Upper lobe of left lung (tissue), 6 donors: ENCODE measurements around the gene WNT6. TPM values are rescaled to one million over a fixed set of nuclear protein-coding genes. Genes with fewer than 3 reads are reported as not detected.

ENCODE experiments used
- ATAC-seq, 2 donors: fragments of 200-7000 bp; cut with Tn5 transposase; one replicate each; pipeline ENCODE4 v1.9.1; 2022; ENCODE audit warnings: mild to moderate bottlenecking in 2 of 2, moderate library complexity in 2 of 2; ENCODE audit not compliant: low FRiP score in 2 of 2
- DNase-seq, 2 donors: peaks; one replicate each; pipeline ENCODE4 v3.0.0-alpha.2; 2019 to 2020
- H3K27ac ChIP-seq, 4 donors: fragments of 200-600 bp; sonication (generic); one replicate each; pipeline ENCODE4 v1.5.1; 2016 to 2019
- H3K27me3 ChIP-seq, 4 donors: fragments of 200-600 bp; sonication (generic); one replicate each; pipeline ENCODE4 v1.5.1; 2017 to 2019
- H3K36me3 ChIP-seq, 4 donors: fragments of 200-600 bp; sonication (generic); one replicate each; pipeline ENCODE4 v1.5.1; 2016 to 2019
- H3K4me1 ChIP-seq, 4 donors: fragments of 200-600 bp; sonication (generic); one replicate each; pipeline ENCODE4 v1.5.1; 2018 to 2019
- H3K4me3 ChIP-seq, 4 donors: fragments of 200-600 bp; sonication (generic); one replicate each; pipeline ENCODE4 v1.5.1; 2017 to 2019; ENCODE audit warnings: mild to moderate bottlenecking in 2 of 4, moderate library complexity in 1 of 4
- H3K9me3 ChIP-seq, 4 donors: fragments of 200-600 bp; sonication (generic); one replicate each; pipeline ENCODE4 v1.5.1; 2018 to 2019
- CTCF ChIP-seq, 6 experiments: fragments of 450-650 bp in 4 of 6; fragments of 200-600 bp in 2 of 6; sonication (generic) in 2 of 6; IDR thresholded peaks; one replicate each; pipeline ENCODE4 v1.5.1; 2016 to 2019; ENCODE audit warnings: antibody characterized with exemption in 6 of 6
- EP300 ChIP-seq, 4 donors: sonication (generic); formaldehyde crosslinking; IDR thresholded peaks; one replicate each; pipeline ENCODE4 v1.5.1; 2017; ENCODE audit warnings: antibody characterized with exemption in 4 of 4, control low read depth in 2 of 4
- POLR2A ChIP-seq, 4 donors: fragments of 450-650 bp; IDR thresholded peaks; one replicate each; pipeline ENCODE4 v1.5.1; 2016 to 2017; ENCODE audit warnings: antibody characterized with exemption in 4 of 4, mild to moderate bottlenecking in 2 of 4
- POLR2AphosphoS5 ChIP-seq, 2 donors: sonication (generic); formaldehyde crosslinking; IDR thresholded peaks; one replicate each; pipeline ENCODE4 v1.5.1; 2017; ENCODE audit warnings: antibody characterized with exemption in 2 of 2
- WGBS, 2 donors: methylation state at CpG; one replicate each; pipeline ENCODE4 v1.1.5; 2017 to 2018; 5-methylcytosine and 5-hydroxymethylcytosine counted together
- total RNA-seq, 6 donors: library from RNA; depleted of rRNA in 4 of 6; stranded (reverse); fragments of >200 nt in 4 of 6; gene quantifications; one replicate each; pipeline versions ENCODE4 v1.1.0 to v1.2.1, GENCODE V29; 2016 to 2021
- donor health status: DM: no; HTN: no; CAD: no; lungs with moderate emphysema.
- donor health status: DM: no; HTN: yes; CAD: no; lungs with severe emphysema.

The WNT6 gene
- total RNA-seq, 6 donors from 2014 or later, result 0.31 to 4.2 (median 0.44) TPM; not detected in 3

DNA sequence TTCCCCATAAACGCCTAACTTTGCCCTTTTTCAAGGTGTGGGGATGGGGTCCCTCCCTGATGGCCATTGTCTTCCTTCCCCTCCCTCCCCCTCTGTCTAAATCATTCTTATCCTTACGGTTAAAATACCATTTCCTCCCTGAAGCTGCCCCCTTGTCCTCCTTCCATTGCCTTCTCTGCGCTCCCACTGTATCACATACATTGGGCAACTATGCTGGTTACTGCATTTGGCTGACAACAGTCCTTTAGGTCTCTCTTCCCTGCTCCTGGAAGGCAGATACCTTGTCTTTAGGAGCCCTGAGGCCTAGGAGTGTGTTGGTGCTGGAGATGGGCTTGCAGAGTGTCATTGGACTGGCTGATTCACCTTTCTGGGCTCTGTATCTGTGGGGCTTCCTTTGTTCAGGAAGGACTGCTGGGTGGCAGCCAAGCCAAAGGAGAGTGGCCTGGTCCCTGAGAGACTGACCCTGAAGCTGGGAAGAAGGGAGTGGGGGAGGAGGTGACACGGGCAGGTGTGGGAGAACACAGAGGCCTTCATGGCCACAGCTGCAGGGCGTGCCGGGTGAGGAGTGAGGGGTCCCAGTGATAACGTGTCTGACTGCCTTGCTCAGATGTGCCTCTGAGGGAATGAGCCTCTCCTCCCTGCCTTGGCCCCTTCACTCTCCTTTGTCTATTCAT is 2.2 kb downstream of the WNT6 start:
- 64 to 70% methylated on average over 7 of the region's 7 CpGs for WGBS, 2 donors
- Histone ChIP-seq H3K9me3 (no peaks in the 10 kb centered on the region), H3K4me1 (peaks cover 18 to 25% (median 20%) of the 10 kb centered on the region in 4 donors), H3K27ac (no peak overlapping the region), H3K4me3 (no peak overlapping the region), H3K36me3 (no peaks in the 10 kb centered on the region), H3K27me3 (peaks cover 2 to 44% (median 27%) of the 10 kb centered on the region in 4 donors)
- peak in 1 of 2 donors; percentile 15 for DNase-seq
- TF ChIP-seq CTCF (IDR thresholded peaks at IDR 0.05) (no peak), POLR2AphosphoS5 (IDR thresholded peaks at IDR 0.05) (no peak), POLR2A (IDR thresholded peaks at IDR 0.05) (no peak), EP300 (IDR thresholded peaks at IDR 0.05) (no peak)
- no peak for ATAC-seq

DNA sequence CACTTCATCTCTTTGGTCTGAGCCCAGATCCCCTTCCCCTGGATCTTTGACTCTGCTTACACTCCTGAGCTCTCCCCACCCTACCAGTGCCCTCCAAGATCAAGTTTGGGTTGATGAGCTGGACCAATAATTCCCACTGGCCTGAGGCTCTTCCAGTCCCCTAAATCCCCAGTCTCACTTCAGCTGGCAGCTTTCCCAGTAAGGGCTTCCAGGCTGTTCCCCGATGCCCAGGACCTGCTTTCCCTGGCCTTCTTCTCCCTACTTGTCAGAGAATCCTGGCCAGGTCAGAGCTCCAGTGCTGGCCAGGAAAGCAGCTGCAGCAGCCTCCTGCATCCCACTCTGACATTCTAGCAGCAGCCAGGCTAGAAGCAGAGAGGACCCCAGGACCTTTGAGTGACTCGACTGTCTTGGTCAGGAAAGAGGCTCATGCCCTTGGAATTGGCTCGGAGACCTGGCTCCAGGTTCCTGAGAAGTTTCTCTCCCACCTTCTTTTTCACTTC is 3.5 kb downstream of the WNT6 start:
- 82 to 90% methylated on average over 3 of the region's 3 CpGs for WGBS, 2 donors

DNA sequence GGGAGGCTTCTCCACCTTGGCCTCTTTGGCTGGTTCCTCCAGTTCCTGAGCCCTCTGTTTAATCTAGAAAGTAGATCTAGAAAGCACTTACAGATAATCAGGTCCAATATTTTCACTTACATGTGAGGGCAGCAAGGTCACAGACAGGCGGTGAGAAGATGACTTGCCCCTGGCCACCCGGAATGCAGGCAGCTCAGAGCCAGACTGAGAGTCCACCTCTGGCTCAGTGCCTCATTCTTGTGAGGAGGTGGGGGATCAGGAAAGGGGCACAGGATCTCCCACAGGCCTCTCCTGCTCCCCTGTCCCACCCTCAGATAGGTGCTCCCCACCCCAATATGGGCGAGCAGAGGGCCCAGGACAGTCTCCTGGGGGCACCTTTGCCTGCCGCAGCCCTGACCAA is 5.8 kb downstream of the WNT6 start:
- 59 to 100% methylated on average over 1 to 3 of the region's 4 CpGs for WGBS, 2 donors
- no peak for TF ChIP-seq POLR2A (IDR thresholded peaks at IDR 0.05)
- TF ChIP-seq CTCF (IDR thresholded peaks at IDR 0.05), result no peak
- no peak for TF ChIP-seq EP300 (IDR thresholded peaks at IDR 0.05)
- no peak for TF ChIP-seq POLR2AphosphoS5 (IDR thresholded peaks at IDR 0.05)
- peaks cover 1 to 13% (median 7%) of the 10 kb centered on the region in 4 donors for H3K27me3 ChIP-seq

More for the DNA sequence above, 3.5 kb downstream of the WNT6 start:
- H3K27me3 ChIP-seq, result peaks cover 2 to 36% (median 23%) of the 10 kb centered on the region in 4 donors
- H3K27ac ChIP-seq, result no peak overlapping the region
- H3K4me1 ChIP-seq, result peaks cover 18 to 25% (median 20%) of the 10 kb centered on the region in 4 donors
- H3K4me3 ChIP-seq, result no peak overlapping the region
- DNase-seq (no peak), ATAC-seq (no peak)
- no peaks in the 10 kb centered on the region for H3K9me3 ChIP-seq
- TF ChIP-seq CTCF (IDR thresholded peaks at IDR 0.05) (no peak), EP300 (IDR thresholded peaks at IDR 0.05) (no peak), POLR2AphosphoS5 (IDR thresholded peaks at IDR 0.05) (no peak), POLR2A (IDR thresholded peaks at IDR 0.05) (no peak)
- no peaks in the 10 kb centered on the region for H3K36me3 ChIP-seq

GRCh38 chr2:218865999-218866398 is 6.4 kb downstream of the WNT6 start:
- peaks cover 0 to 11% (median 8%) of the 10 kb centered on the region in 4 donors for H3K27me3 ChIP-seq
- no peak for TF ChIP-seq CTCF (IDR thresholded peaks at IDR 0.05)
- TF ChIP-seq POLR2AphosphoS5 (IDR thresholded peaks at IDR 0.05), result no peak
- no peak for TF ChIP-seq EP300 (IDR thresholded peaks at IDR 0.05)
- no peak overlapping the region for H3K4me3 ChIP-seq
- WGBS, 2 donors, result 59 to 67% methylated on average over 6 of the region's 6 CpGs
- no peaks in the 10 kb centered on the region for H3K9me3 ChIP-seq
- no peaks in the 10 kb centered on the region for H3K36me3 ChIP-seq
- DNase-seq (no peak), ATAC-seq (no peak)
- H3K4me1 ChIP-seq, result peaks cover 3 to 6% (median 4%) of the 10 kb centered on the region in 4 donors
- H3K27ac ChIP-seq, result no peak overlapping the region

More for the DNA sequence above, 5.8 kb downstream of the WNT6 start:
- DNase-seq (no peak), ATAC-seq (no peak)
- Histone ChIP-seq H3K36me3 (no peaks in the 10 kb centered on the region), H3K4me1 (peaks cover 3 to 8% (median 7%) of the 10 kb centered on the region in 4 donors), H3K9me3 (no peaks in the 10 kb centered on the region), H3K4me3 (no peak overlapping the region), H3K27ac (no peak overlapping the region)
